Thyroid gland (tissue), 4 donors: ENCODE results near the gene REC8.

Experiments
- CTCF ChIP-seq, 6 experiments: fragments of 200-600 bp in 3 of 6; fragments of 450-650 bp in 3 of 6; sonication (generic) in 3 of 6; IDR thresholded peaks; one replicate each; pipeline ENCODE4 v1.5.1; 2016 to 2019; ENCODE audit warnings: antibody characterized with exemption in 6 of 6, mild to moderate bottlenecking in 2 of 6, inconsistent platforms in 1 of 6, moderate library complexity in 1 of 6
- POLR2A ChIP-seq, 2 donors: fragments of 450-650 bp; IDR thresholded peaks; one replicate each; pipeline ENCODE4 v1.6.1; 2017; ENCODE audit warnings: antibody characterized with exemption in 2 of 2, mild to moderate bottlenecking in 2 of 2, moderate library complexity in 1 of 2

- TF ChIP-seq CTCF (IDR thresholded peaks at IDR 0.05) (no peak), POLR2A (IDR thresholded peaks at IDR 0.05) (no peak)
Observed at GRCh38 chr14:24207625-24208024, 35.7 kb downstream of the REC8 start.
